Neural progenitor cell (in vitro differentiated cells): ENCODE measurements around the gene PRSS33. TPM values are rescaled to one million over a fixed set of nuclear protein-coding genes. Genes with fewer than 3 reads are reported as not detected.
A peak's percentile ranks its signal among the peaks of the same experiment; 100 is the strongest.

ENCODE experiments used
- DNase-seq: peaks from one replicate; pipeline ENCODE4 v3.0.0-alpha.2; 2016; ENCODE audit warnings: low spot score
- H2AFZ ChIP-seq: fragments of 200-600 bp; sonication (generic); replicated peaks from 2 replicates; pipeline ENCODE4 v1.6.1; 2016; ENCODE audit warnings: antibody characterized with exemption
- H3F3A ChIP-seq: fragments of 200-600 bp; sonication (generic); 2 replicates; pipeline ENCODE4 v1.6.1; 2016; ENCODE audit warnings: antibody characterized with exemption, low read depth
- H3K27ac ChIP-seq: fragments of 200-600 bp; sonication (generic); 2 replicates; pipeline ENCODE4 v1.5.1; 2016; ENCODE audit warnings: mild to moderate bottlenecking
- H3K27me3 ChIP-seq: fragments of 200-600 bp; sonication (generic); 2 replicates; pipeline ENCODE4 v1.6.1; 2016; ENCODE audit warnings: mild to moderate bottlenecking, moderate library complexity
- H3K36me3 ChIP-seq: fragments of 200-600 bp; sonication (generic); 2 replicates; pipeline ENCODE4 v1.5.1; 2016
- H3K4me1 ChIP-seq: fragments of 200-600 bp; sonication (generic); 2 replicates; pipeline ENCODE4 v1.6.1; 2016; ENCODE audit warnings: mixed run types
- H3K4me2 ChIP-seq: fragments of 200-600 bp; sonication (generic); 2 replicates; pipeline ENCODE4 v1.6.1; 2016
- H3K4me3 ChIP-seq: fragments of 200-600 bp; sonication (generic); 2 replicates; pipeline ENCODE4 v1.5.1; 2016
- H3K79me2 ChIP-seq: fragments of 200-600 bp; sonication (generic); 2 replicates; pipeline ENCODE4 v1.6.1; 2016; ENCODE audit warnings: low read depth
- H3K9ac ChIP-seq: fragments of 200-600 bp; sonication (generic); 2 replicates; pipeline ENCODE4 v1.6.1; 2016
- H3K9me3 ChIP-seq: fragments of 200-600 bp; sonication (generic); 2 replicates; pipeline ENCODE4 v1.5.1; 2016; ENCODE audit warnings: low read depth
- H4K20me1 ChIP-seq: fragments of 200-600 bp; sonication (generic); 2 replicates; pipeline ENCODE4 v1.6.1; 2016; ENCODE audit warnings: low read depth
- H3K27ac Mint-ChIP-seq: 3 replicates; pipeline ENCODE4 v1.8.0; 2021; ENCODE audit warnings: mixed read lengths
- H3K27me3 Mint-ChIP-seq: 2 replicates; pipeline ENCODE4 v1.8.0; 2022; ENCODE audit warnings: low read depth, mild to moderate bottlenecking, inconsistent platforms, moderate library complexity, mixed read lengths; ENCODE audit not compliant: insufficient read depth
- H3K36me3 Mint-ChIP-seq: 3 replicates; pipeline ENCODE4 v1.8.0; 2021; ENCODE audit warnings: mixed read lengths
- H3K4me1 Mint-ChIP-seq: 3 replicates; pipeline ENCODE4 v1.8.0; 2021; ENCODE audit warnings: mixed read lengths
- H3K4me3 Mint-ChIP-seq: 3 replicates; pipeline ENCODE4 v1.8.0; 2021; ENCODE audit warnings: mild to moderate bottlenecking, moderate library complexity, mixed read lengths
- H3K9me3 Mint-ChIP-seq: 3 replicates; pipeline ENCODE4 v1.8.0; 2020; ENCODE audit warnings: mixed read lengths
- CTCF ChIP-seq: fragments of 200-600 bp; sonication (generic); IDR thresholded peaks from 2 replicates; pipeline ENCODE4 v1.5.1; 2017; ENCODE audit warnings: antibody characterized with exemption, mild to moderate bottlenecking
- EZH2 ChIP-seq: fragments of 200-600 bp; sonication (generic); IDR thresholded peaks from 2 replicates; pipeline ENCODE4 v1.6.1; 2017; ENCODE audit warnings: antibody characterized with exemption, mild to moderate bottlenecking, moderate library complexity
- EZH2phosphoT487 ChIP-seq: fragments of 200-600 bp; sonication (generic); IDR thresholded peaks from 2 replicates; pipeline ENCODE4 v1.6.1; 2017; ENCODE audit warnings: antibody characterized with exemption
- total RNA-seq: library from RNA; depleted of rRNA; stranded (reverse); fragments of >200 nt; gene quantifications from 2 replicates; pipeline ENCODE4 v1.2.3, GENCODE V29; 2015; ENCODE audit warnings: low replicate concordance

PRSS33 gene
- total RNA-seq, 1 donor from 2014 or later: 0.73 TPM

GRCh38 chr16:2826591-2827373 is 39.4 kb upstream of the PRSS33 start:
- Mint-ChIP-seq H3K27ac (no peak overlapping the region), H3K4me3 (no peak overlapping the region), H3K36me3 (no peaks in the 10 kb centered on the region), H3K27me3 (peaks cover 2% of the 10 kb centered on the region), H3K9me3 (no peaks in the 10 kb centered on the region), H3K4me1 (no peaks in the 10 kb centered on the region)
- H3K4me1 ChIP-seq: no peaks in the 10 kb centered on the region
- H4K20me1 ChIP-seq: no peaks in the 10 kb centered on the region
- H3K9ac ChIP-seq: no peak overlapping the region
- H3K4me3 ChIP-seq: no peak overlapping the region
- H3K36me3 ChIP-seq: no peaks in the 10 kb centered on the region
- no peak overlapping the region for H3K27ac ChIP-seq
- TF ChIP-seq EZH2phosphoT487 (no peak), CTCF (no peak), EZH2 (no peak)
- no peak overlapping the region for H2AFZ ChIP-seq
- no peak overlapping the region for H3K4me2 ChIP-seq
- H3F3A ChIP-seq: no peaks in the 10 kb centered on the region
- no peak for DNase-seq
- H3K9me3 ChIP-seq: no peaks in the 10 kb centered on the region
- H3K79me2 ChIP-seq: no peaks in the 10 kb centered on the region
- no peaks in the 10 kb centered on the region for H3K27me3 ChIP-seq

- no peaks in the 10 kb centered on the region for H3K9me3 ChIP-seq
- no peaks in the 10 kb centered on the region for H4K20me1 ChIP-seq
- H3K27ac ChIP-seq: no peak overlapping the region
- no peak overlapping the region for H3K27ac Mint-ChIP-seq
- no peaks in the 10 kb centered on the region for H3K9me3 Mint-ChIP-seq
- H3K79me2 ChIP-seq: no peaks in the 10 kb centered on the region
- H3K4me3 ChIP-seq: no peak overlapping the region
- H3K36me3 ChIP-seq: no peaks in the 10 kb centered on the region
- H3K4me1 Mint-ChIP-seq: no peaks in the 10 kb centered on the region
- no peak overlapping the region for H3K4me2 ChIP-seq
- H3K36me3 Mint-ChIP-seq: no peaks in the 10 kb centered on the region
- no peaks in the 10 kb centered on the region for H3K4me1 ChIP-seq
- DNase-seq: no peak
- H3F3A ChIP-seq: no peaks in the 10 kb centered on the region
- no peak for TF ChIP-seq EZH2phosphoT487
- TF ChIP-seq CTCF: no peak
- TF ChIP-seq EZH2: no peak
- H2AFZ ChIP-seq: no peak overlapping the region
- H3K4me3 Mint-ChIP-seq: no peak overlapping the region
- no peak overlapping the region for H3K9ac ChIP-seq
- H3K27me3 ChIP-seq: no peaks in the 10 kb centered on the region
- H3K27me3 Mint-ChIP-seq: peaks cover 2% of the 10 kb centered on the region
Measured at GRCh38 chr16:2825906-2826305, 38.5 kb upstream of the PRSS33 start.

- no peaks in the 10 kb centered on the region for H3K4me1 Mint-ChIP-seq
- Histone ChIP-seq H3K27ac (no peak overlapping the region), H4K20me1 (no peaks in the 10 kb centered on the region), H3K4me2 (no peak overlapping the region), H3K9ac (no peak overlapping the region), H3F3A (no peaks in the 10 kb centered on the region), H3K4me3 (no peak overlapping the region), H3K9me3 (no peaks in the 10 kb centered on the region), H3K36me3 (no peaks in the 10 kb centered on the region), H3K4me1 (peaks cover 4% of the 10 kb centered on the region), H2AFZ (no peak overlapping the region), H3K79me2 (no peaks in the 10 kb centered on the region), H3K27me3 (no peaks in the 10 kb centered on the region)
- H3K4me3 Mint-ChIP-seq: no peak overlapping the region
- TF ChIP-seq EZH2: no peak
- no peaks in the 10 kb centered on the region for H3K36me3 Mint-ChIP-seq
- peak overlapping the region; percentile 42 for H3K27ac Mint-ChIP-seq
- no peaks in the 10 kb centered on the region for H3K9me3 Mint-ChIP-seq
- peaks cover 2% of the 10 kb centered on the region for H3K27me3 Mint-ChIP-seq
- no peak for DNase-seq
Measured at GRCh38 chr16:2825049-2825742, 37.8 kb upstream of the PRSS33 start.

GRCh38 chr16:2824626-2825025 is 37.3 kb upstream of the PRSS33 start:
- H3F3A ChIP-seq: no peaks in the 10 kb centered on the region
- no peaks in the 10 kb centered on the region for H3K36me3 ChIP-seq
- H3K27me3 ChIP-seq: no peaks in the 10 kb centered on the region
- no peaks in the 10 kb centered on the region for H4K20me1 ChIP-seq
- Mint-ChIP-seq H3K4me3 (no peak overlapping the region), H3K27ac (no peak overlapping the region), H3K27me3 (peaks cover 2% of the 10 kb centered on the region), H3K9me3 (no peaks in the 10 kb centered on the region), H3K4me1 (no peaks in the 10 kb centered on the region), H3K36me3 (no peaks in the 10 kb centered on the region)
- H3K4me1 ChIP-seq: peaks cover 5% of the 10 kb centered on the region
- H2AFZ ChIP-seq: no peak overlapping the region
- no peak overlapping the region for H3K9ac ChIP-seq
- no peaks in the 10 kb centered on the region for H3K79me2 ChIP-seq
- H3K27ac ChIP-seq: no peak overlapping the region
- TF ChIP-seq EZH2 (no peak), EZH2phosphoT487 (no peak), CTCF (no peak)
- H3K4me2 ChIP-seq: no peak overlapping the region
- DNase-seq: no peak
- no peaks in the 10 kb centered on the region for H3K9me3 ChIP-seq
- H3K4me3 ChIP-seq: no peak overlapping the region
